Measurements from ENCODE around the gene MED27.
"Not testable (repeated sequence)": the region's sequence is repeated elsewhere in the genome, so short reads cannot be mapped to it uniquely, and the experiment has no call there.

The MED27 gene

GRCh38 chr9:132066057-132066456 lies 13.6 kb downstream of the MED27 start:
- Mint-ChIP-seq H3K27me3 (no peaks in the 10 kb centered on the region), H3K4me3 (no peak overlapping the region), H3K27ac (no peak overlapping the region), H3K36me3 (ENCODE audit: low read depth) (peaks cover 53% of the 10 kb centered on the region), H3K4me1 (ENCODE audit: low read depth) (no peaks in the 10 kb centered on the region), H3K9me3 (no peaks in the 10 kb centered on the region)
- intact Hi-C loops (cut with micrococcal nuclease): no loop called here

GRCh38 chr9:132063281-132063680 lies 16.4 kb downstream of the MED27 start:
- Mint-ChIP-seq H3K36me3 (ENCODE audit: low read depth) (peaks cover 57% of the 10 kb centered on the region), H3K9me3 (peaks cover 11% of the 10 kb centered on the region)
- intact Hi-C loops (cut with micrococcal nuclease): no loop called here

DNA sequence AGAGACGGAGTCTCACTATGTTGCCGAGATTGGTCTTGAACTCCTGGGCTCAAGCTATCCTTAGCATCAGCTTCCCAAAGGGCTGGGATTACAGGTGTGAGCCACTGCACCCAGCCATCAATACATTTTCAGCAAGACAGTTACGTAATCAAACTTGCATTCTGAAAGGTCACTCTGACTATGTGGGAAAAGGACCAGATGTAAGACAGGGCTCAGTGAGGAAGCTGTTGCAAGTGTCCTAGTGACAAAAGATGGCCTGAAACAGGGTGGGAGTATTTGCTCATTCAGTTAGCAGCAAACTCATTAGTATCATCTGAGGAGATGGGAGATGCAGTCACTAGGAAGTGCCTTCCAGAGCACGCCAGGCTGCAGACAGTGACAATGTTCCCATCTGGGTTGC lies 16.9 kb downstream of the MED27 start:
- H3K27me3 Mint-ChIP-seq: no peaks in the 10 kb centered on the region
- no peaks in the 10 kb centered on the region for H3K4me1 Mint-ChIP-seq (ENCODE audit: low read depth)
- no peak overlapping the region for H3K27ac Mint-ChIP-seq
- H3K4me3 Mint-ChIP-seq: no peak overlapping the region
- intact Hi-C loops (cut with micrococcal nuclease): no loop called here
- H3K36me3 Mint-ChIP-seq (ENCODE audit: low read depth): peaks cover 57% of the 10 kb centered on the region
- peaks cover 15% of the 10 kb centered on the region for H3K9me3 Mint-ChIP-seq

More at GRCh38 chr9:132063281-132063680, 16.4 kb downstream of the MED27 start:
- H3K27me3 Mint-ChIP-seq: no peaks in the 10 kb centered on the region
- H3K4me1 Mint-ChIP-seq (ENCODE audit: low read depth): no peaks in the 10 kb centered on the region
- no peak overlapping the region for H3K27ac Mint-ChIP-seq
- no peak overlapping the region for H3K4me3 Mint-ChIP-seq

DNA sequence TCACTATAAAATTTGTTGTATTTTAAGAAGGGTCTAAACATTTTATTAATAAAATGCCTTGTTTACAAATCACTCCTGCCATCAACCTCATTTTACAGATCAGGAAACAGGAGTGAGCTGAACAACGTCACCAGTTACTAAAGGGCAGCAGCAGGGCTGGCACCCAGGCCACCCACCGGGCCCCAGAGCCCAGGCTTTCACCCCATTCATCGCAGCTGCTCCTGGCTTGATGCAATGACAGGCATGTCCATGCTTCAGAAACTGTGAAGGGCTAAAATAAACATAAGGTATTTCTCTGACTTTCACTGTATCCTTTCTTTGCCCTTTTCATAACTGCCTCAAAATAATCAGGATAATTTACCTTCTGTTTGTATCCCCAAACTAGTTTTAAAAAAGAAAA lies 18.1 kb downstream of the MED27 start:
- H3K4me3 Mint-ChIP-seq: no peak overlapping the region
- intact Hi-C loops (cut with micrococcal nuclease): no loop called here
- H3K4me1 Mint-ChIP-seq (ENCODE audit: low read depth): no peaks in the 10 kb centered on the region
- H3K27ac Mint-ChIP-seq: no peak overlapping the region
- no peaks in the 10 kb centered on the region for H3K27me3 Mint-ChIP-seq
- peaks cover 15% of the 10 kb centered on the region for H3K9me3 Mint-ChIP-seq
- peaks cover 47% of the 10 kb centered on the region for H3K36me3 Mint-ChIP-seq (ENCODE audit: low read depth)

GRCh38 chr9:132059361-132059760 lies 20.3 kb downstream of the MED27 start:
- no peak overlapping the region for H3K27ac Mint-ChIP-seq
- no peak overlapping the region for H3K4me3 Mint-ChIP-seq
- H3K4me1 Mint-ChIP-seq (ENCODE audit: low read depth): no peaks in the 10 kb centered on the region
- H3K36me3 Mint-ChIP-seq (ENCODE audit: low read depth): peaks cover 30% of the 10 kb centered on the region
- intact Hi-C loops (cut with micrococcal nuclease): no loop called here
- H3K27me3 Mint-ChIP-seq: no peaks in the 10 kb centered on the region
- H3K9me3 Mint-ChIP-seq: peaks cover 15% of the 10 kb centered on the region

DNA sequence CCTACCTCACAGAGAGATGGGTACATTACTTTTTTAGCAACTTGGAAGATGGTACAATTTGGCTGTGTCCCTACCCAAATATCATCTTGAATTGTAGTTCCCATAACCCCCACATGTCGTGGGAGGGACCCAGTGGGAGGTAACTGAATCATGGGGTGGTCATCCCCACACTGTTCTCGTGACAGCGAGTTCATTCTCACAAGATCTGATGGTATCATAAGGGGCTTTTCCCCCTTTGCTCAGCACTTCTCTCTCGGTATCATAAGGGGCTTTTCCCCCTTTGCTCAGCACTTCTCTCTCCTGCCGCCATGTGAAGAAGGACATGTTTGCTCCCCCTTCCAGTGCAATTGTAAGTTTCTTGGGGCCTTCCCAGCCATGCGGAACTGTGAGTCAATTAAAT lies 21.4 kb downstream of the MED27 start:
- H3K9me3 Mint-ChIP-seq: peaks cover 15% of the 10 kb centered on the region
- intact Hi-C loops (cut with micrococcal nuclease); H3K4me3 Mint-ChIP-seq; H3K4me1 Mint-ChIP-seq (ENCODE audit: low read depth); H3K27ac Mint-ChIP-seq; H3K27me3 Mint-ChIP-seq: not testable (repeated sequence)
- H3K36me3 Mint-ChIP-seq (ENCODE audit: low read depth): peaks cover 30% of the 10 kb centered on the region

GRCh38 chr9:132056717-132057560 lies 22.7 kb downstream of the MED27 start:
- intact Hi-C loops (cut with micrococcal nuclease): no loop called here

GRCh38 chr9:132055756-132056155 lies 23.9 kb downstream of the MED27 start:
- Mint-ChIP-seq H3K9me3 (peaks cover 15% of the 10 kb centered on the region), H3K4me1 (ENCODE audit: low read depth) (no peaks in the 10 kb centered on the region), H3K27me3 (no peaks in the 10 kb centered on the region), H3K36me3 (ENCODE audit: low read depth) (peaks cover 34% of the 10 kb centered on the region), H3K27ac (no peak overlapping the region), H3K4me3 (no peak overlapping the region)
- intact Hi-C loops (cut with micrococcal nuclease): no loop called here

More at GRCh38 chr9:132056717-132057560, 22.7 kb downstream of the MED27 start:
- peaks cover 15% of the 10 kb centered on the region for H3K9me3 Mint-ChIP-seq
- H3K27ac Mint-ChIP-seq: no peak overlapping the region
- no peak overlapping the region for H3K4me3 Mint-ChIP-seq
- peaks cover 36% of the 10 kb centered on the region for H3K36me3 Mint-ChIP-seq (ENCODE audit: low read depth)
- H3K27me3 Mint-ChIP-seq: no peaks in the 10 kb centered on the region
- H3K4me1 Mint-ChIP-seq (ENCODE audit: low read depth): no peaks in the 10 kb centered on the region

GRCh38 chr9:132054024-132054423 lies 25.6 kb downstream of the MED27 start:
- peaks cover 26% of the 10 kb centered on the region for H3K36me3 Mint-ChIP-seq (ENCODE audit: low read depth)
- peaks cover 11% of the 10 kb centered on the region for H3K9me3 Mint-ChIP-seq
- no peak overlapping the region for H3K4me3 Mint-ChIP-seq
- no peaks in the 10 kb centered on the region for H3K27me3 Mint-ChIP-seq
- no peak overlapping the region for H3K27ac Mint-ChIP-seq
- H3K4me1 Mint-ChIP-seq (ENCODE audit: low read depth): peaks cover 8% of the 10 kb centered on the region
- intact Hi-C loops (cut with micrococcal nuclease): no loop called here

GRCh38 chr9:132049900-132050299 lies 29.8 kb downstream of the MED27 start:
- peaks cover 8% of the 10 kb centered on the region for H3K4me1 Mint-ChIP-seq (ENCODE audit: low read depth)
- H3K27ac Mint-ChIP-seq: no peak overlapping the region
- H3K4me3 Mint-ChIP-seq: no peak overlapping the region
- H3K36me3 Mint-ChIP-seq (ENCODE audit: low read depth): peaks cover 20% of the 10 kb centered on the region
- intact Hi-C loops (cut with micrococcal nuclease): no loop called here
- no peaks in the 10 kb centered on the region for H3K27me3 Mint-ChIP-seq
- H3K9me3 Mint-ChIP-seq: no peaks in the 10 kb centered on the region

- peaks cover 20% of the 10 kb centered on the region for H3K36me3 Mint-ChIP-seq (ENCODE audit: low read depth)
- H3K4me3 Mint-ChIP-seq: no peak overlapping the region
- H3K4me1 Mint-ChIP-seq (ENCODE audit: low read depth): peaks cover 8% of the 10 kb centered on the region
Measured at GRCh38 chr9:132049323-132049882, 30.3 kb downstream of the MED27 start.

GRCh38 chr9:132048201-132048600 lies 31.5 kb downstream of the MED27 start:
- Mint-ChIP-seq H3K4me1 (ENCODE audit: low read depth) (peaks cover 8% of the 10 kb centered on the region), H3K27me3 (no peaks in the 10 kb centered on the region), H3K36me3 (ENCODE audit: low read depth) (peaks cover 20% of the 10 kb centered on the region), H3K9me3 (no peaks in the 10 kb centered on the region), H3K27ac (no peak overlapping the region), H3K4me3 (no peak overlapping the region)
- intact Hi-C loops (cut with micrococcal nuclease): no loop called here

More at GRCh38 chr9:132049323-132049882, 30.3 kb downstream of the MED27 start:
- intact Hi-C loops (cut with micrococcal nuclease): no loop called here
- no peak overlapping the region for H3K27ac Mint-ChIP-seq
- no peaks in the 10 kb centered on the region for H3K27me3 Mint-ChIP-seq
- H3K9me3 Mint-ChIP-seq: no peaks in the 10 kb centered on the region

- peaks cover 8% of the 10 kb centered on the region for H3K4me1 Mint-ChIP-seq (ENCODE audit: low read depth)
- H3K4me3 Mint-ChIP-seq: no peak overlapping the region
Measured at GRCh38 chr9:132046456-132046855, 33.2 kb downstream of the MED27 start.

GRCh38 chr9:132044176-132044875 lies 35.3 kb downstream of the MED27 start:
- peaks cover 6% of the 10 kb centered on the region for H3K4me1 Mint-ChIP-seq (ENCODE audit: low read depth)
- intact Hi-C loops (cut with micrococcal nuclease): no loop called here
- H3K4me3 Mint-ChIP-seq: no peak overlapping the region
- H3K9me3 Mint-ChIP-seq: no peaks in the 10 kb centered on the region
- H3K27me3 Mint-ChIP-seq: no peaks in the 10 kb centered on the region
- no peak overlapping the region for H3K27ac Mint-ChIP-seq
- H3K36me3 Mint-ChIP-seq (ENCODE audit: low read depth): peaks cover 16% of the 10 kb centered on the region

More at GRCh38 chr9:132046456-132046855, 33.2 kb downstream of the MED27 start:
- H3K9me3 Mint-ChIP-seq: no peaks in the 10 kb centered on the region
- intact Hi-C loops (cut with micrococcal nuclease): no loop called here
- H3K27me3 Mint-ChIP-seq: no peaks in the 10 kb centered on the region
- H3K27ac Mint-ChIP-seq: no peak overlapping the region
- H3K36me3 Mint-ChIP-seq (ENCODE audit: low read depth): peaks cover 21% of the 10 kb centered on the region

All from dendritic cell treated with granulocyte-macrophage colony-stimulating factor and Interleukin-4, amounts not matched to agents 40 ng/mL and 50 ng/mL, for 4 days (primary cell).